ENCODE measurements around the gene PRDM11. TPM values are rescaled to one million over a fixed set of nuclear protein-coding genes. Genes with fewer than 3 reads are reported as not detected.

The PRDM11 gene
- total and polyA plus RNA-seq, 2 of the 8 experiments (the other 6 are each of a cell fraction or from before 2014, with no cell fraction given) = 3.6 to 11.7 TPM

- Histone ChIP-seq H3K4me2 (ENCODE audit: insufficient read depth in 1 of 2, low read depth in 2 of 2, low read length in 2 of 2) (no peak overlapping the region), H3K4ac (replicated peaks; ENCODE audit: insufficient read length, low read depth, low read length) (no peak overlapping the region), H2AFZ (ENCODE audit: low read length) (no peak overlapping the region), H3K27me3 (replicated peaks in 1 of 4; ENCODE audit: control insufficient read depth in 3 of 4, extremely low read depth in 1 of 4, insufficient read depth in 3 of 4, low read length in 3 of 4) (no peaks in the 10 kb centered on the region), H4K20me1 (replicated peaks in 1 of 2; ENCODE audit: control insufficient read depth in 1 of 2, insufficient read depth in 2 of 2, low read length in 2 of 2) (peaks cover 0 to 3% of the 10 kb centered on the region in 2 experiments), H2BK15ac (ENCODE audit: low read length) (no peak overlapping the region), H4K8ac (ENCODE audit: extremely low read depth, insufficient read depth, low read length) (no peak overlapping the region), H3K79me1 (ENCODE audit: low read depth, low read length) (no peaks in the 10 kb centered on the region), H3K23ac (ENCODE audit: insufficient read length) (no peak overlapping the region), H3K36me3 (ENCODE audit: control insufficient read depth in 2 of 4, insufficient read depth in 4 of 4, low read length in 3 of 4) (peaks cover 0 to 3% (median 0%) of the 10 kb centered on the region in 4 experiments; a peak in 2 of 8 replicates), H3K9ac (replicated peaks in 1 of 4; ENCODE audit: extremely low read depth in 1 of 4, low read depth in 3 of 4, low read length in 3 of 4) (no peak overlapping the region), H3K56ac (replicated peaks; ENCODE audit: insufficient read length, low read depth, low read length) (no peak overlapping the region), H3K79me2 (ENCODE audit: control insufficient read depth in 1 of 2, insufficient read depth in 2 of 2, low read length in 2 of 2) (no peaks in the 10 kb centered on the region), H2BK20ac (ENCODE audit: low read length) (no peak overlapping the region), H2AK5ac (ENCODE audit: low read depth, low read length) (no peak overlapping the region), H2BK5ac (ENCODE audit: low read depth, low read length) (no peak overlapping the region), H4K91ac (replicated peaks; ENCODE audit: insufficient read length, low read length) (no peak overlapping the region), H3K18ac (ENCODE audit: extremely low read depth, low read length) (no peak overlapping the region), H3K23me2 (ENCODE audit: low read depth, low read length) (no peaks in the 10 kb centered on the region), H3K4me1 (replicated peaks in 1 of 4; ENCODE audit: control insufficient read depth in 3 of 4, insufficient read depth in 4 of 4, low read length in 3 of 4) (no peaks in the 10 kb centered on the region), H3K14ac (ENCODE audit: insufficient read length) (no peak overlapping the region), H3K27ac (ENCODE audit: low read depth, low read length) (no peak overlapping the region), H2BK12ac (ENCODE audit: low read depth, low read length) (no peak overlapping the region), H4K5ac (ENCODE audit: insufficient read length, low read depth, low read length) (no peak overlapping the region), H3K9me3 (ENCODE audit: insufficient read depth in 2 of 2, low read depth in 1 of 2, low read length in 1 of 2) (no peaks in the 10 kb centered on the region; a peak in 1 of 4 replicates), H2BK120ac (replicated peaks; ENCODE audit: low read depth, low read length) (no peak overlapping the region), H3K4me3 (ENCODE audit: extremely low read depth in 1 of 4, insufficient read depth in 2 of 4, low read depth in 3 of 4, low read length in 4 of 4) (no peak overlapping the region)
- no peak for FAIRE-seq
- ChIA-PET CTCF (ENCODE audit: partially characterized antibody) (interaction anchor here (0.7 to 1.4 kb wide), 6 partner anchors 9 to 51 kb away, joined by 3 to 5 read pairs (median 3); no protein-coding TSS in a partner anchor), POLR2A (ENCODE audit: partially characterized antibody) (no interaction called here)
- WGBS, 2 experiments (ENCODE audit: extremely low coverage in 1 of 2, insufficient coverage in 1 of 2, insufficient read length in 1 of 2, insufficient replicate concordance in 2 of 2, low coverage in 1 of 2, low lambda C conversion rate in 2 of 2, missing lambda C conversion rate in 1 of 2) = 89% methylated on average over 5 of the region's 5 CpGs; no CpG with 5 or more reads in 1 of the 2 experiments
- no peak for DNase-seq (ENCODE audit: low read depth in 1 of 2, low spot score in 2 of 2)
- TF ChIP-seq TAF7 (optimal IDR thresholded peaks at IDR 0.05; ENCODE audit: borderline replicate concordance, low read depth, low read length) (no peak), KDM1A (IDR thresholded peaks at IDR 0.05; ENCODE audit: borderline replicate concordance, low read length) (no peak), RBBP5 (IDR thresholded peaks at IDR 0.05; ENCODE audit: borderline replicate concordance, low read depth, low read length) (no peak)
These were observed 42.8 kb downstream of the PRDM11 start for GRCh38 chr11:45189230-45189629.

Measured in H1 (cell line).